Tibial nerve (tissue), 3 donors: ENCODE measurements around the gene VMAC.

ENCODE experiments used
- POLR2A ChIP-seq, 2 donors: fragments of 450-650 bp; IDR thresholded peaks; one replicate each; pipeline ENCODE4 v1.6.1; 2017; ENCODE audit warnings: antibody characterized with exemption in 2 of 2, mild to moderate bottlenecking in 2 of 2, moderate library complexity in 2 of 2
- TF ChIP-seq, protein P1 (sequence below), 5 experiments: fragments of 200-600 bp in 3 of 5; fragments of 450-650 bp in 2 of 5; sonication (generic) in 3 of 5; IDR thresholded peaks; one replicate each; pipeline ENCODE4 v1.5.1; 2016 to 2019; ENCODE audit warnings: antibody characterized with exemption in 5 of 5, mild to moderate bottlenecking in 3 of 5, moderate library complexity in 2 of 5

DNA sequence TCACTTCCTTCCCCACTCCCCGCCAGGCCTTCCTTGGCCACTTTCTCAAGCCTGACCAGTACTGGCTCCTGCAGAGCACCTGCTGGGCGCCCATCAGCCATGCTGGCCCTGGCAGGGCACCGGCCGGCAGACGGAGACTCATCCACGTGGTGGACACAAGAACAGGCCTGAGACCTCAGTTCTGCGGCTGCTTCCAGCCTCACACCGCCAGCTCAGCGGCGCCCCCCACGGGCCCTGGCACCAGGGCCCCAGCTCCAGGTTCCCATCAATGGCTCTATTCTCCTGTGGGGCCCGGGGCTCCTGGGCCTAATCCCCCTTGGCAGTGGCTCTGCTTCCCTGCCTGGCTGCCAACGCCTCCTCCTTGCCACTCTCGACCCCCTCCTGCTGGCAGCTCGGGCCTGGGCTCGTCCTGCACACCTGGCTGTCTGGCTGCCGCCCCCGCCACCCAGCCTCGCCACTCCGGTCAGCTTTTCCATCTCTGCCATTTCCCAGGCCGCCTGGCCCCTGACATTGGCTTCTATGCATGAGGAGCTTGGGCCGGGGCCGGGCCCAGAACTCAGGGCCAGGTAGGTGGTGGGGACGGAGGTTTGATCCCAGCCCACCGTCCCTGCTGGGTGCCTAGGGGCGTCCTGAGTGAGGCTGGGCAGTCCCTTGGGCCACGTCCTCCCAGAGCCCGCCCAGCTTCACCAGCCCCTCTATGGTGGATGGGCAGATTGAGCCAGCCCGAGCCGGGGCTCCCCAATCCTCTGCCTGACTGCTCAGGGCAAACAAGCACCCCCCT, 7.3 kb upstream of the VMAC start:
- TF ChIP-seq, protein P1, sequence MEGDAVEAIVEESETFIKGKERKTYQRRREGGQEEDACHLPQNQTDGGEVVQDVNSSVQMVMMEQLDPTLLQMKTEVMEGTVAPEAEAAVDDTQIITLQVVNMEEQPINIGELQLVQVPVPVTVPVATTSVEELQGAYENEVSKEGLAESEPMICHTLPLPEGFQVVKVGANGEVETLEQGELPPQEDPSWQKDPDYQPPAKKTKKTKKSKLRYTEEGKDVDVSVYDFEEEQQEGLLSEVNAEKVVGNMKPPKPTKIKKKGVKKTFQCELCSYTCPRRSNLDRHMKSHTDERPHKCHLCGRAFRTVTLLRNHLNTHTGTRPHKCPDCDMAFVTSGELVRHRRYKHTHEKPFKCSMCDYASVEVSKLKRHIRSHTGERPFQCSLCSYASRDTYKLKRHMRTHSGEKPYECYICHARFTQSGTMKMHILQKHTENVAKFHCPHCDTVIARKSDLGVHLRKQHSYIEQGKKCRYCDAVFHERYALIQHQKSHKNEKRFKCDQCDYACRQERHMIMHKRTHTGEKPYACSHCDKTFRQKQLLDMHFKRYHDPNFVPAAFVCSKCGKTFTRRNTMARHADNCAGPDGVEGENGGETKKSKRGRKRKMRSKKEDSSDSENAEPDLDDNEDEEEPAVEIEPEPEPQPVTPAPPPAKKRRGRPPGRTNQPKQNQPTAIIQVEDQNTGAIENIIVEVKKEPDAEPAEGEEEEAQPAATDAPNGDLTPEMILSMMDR (IDR thresholded peaks at IDR 0.05), result no peak
- no peak for TF ChIP-seq POLR2A (IDR thresholded peaks at IDR 0.05)
